ENCODE results near the gene OGFR. TPM values are rescaled to one million over a fixed set of nuclear protein-coding genes. Genes with fewer than 3 reads are reported as not detected.
A peak's percentile ranks its signal among the peaks of the same experiment; 100 is the strongest.

Gene OGFR
- total and polyA plus RNA-seq, 2 donors (not counting 1 experiment from before 2014, with no cell fraction given): 71.7 to 102 TPM

- Histone ChIP-seq H3K9me3 (ENCODE audit: control extremely low read depth in 1 of 3, control insufficient read depth in 2 of 3, insufficient read depth in 1 of 3, low read length in 2 of 3) (no peaks in the 10 kb centered on the region), H3K4me2 (replicated peaks; ENCODE audit: low read depth, low read length, poor library complexity, severe bottlenecking) (peak overlapping the region; percentile 82), H3K4me1 (ENCODE audit: control insufficient read depth in 2 of 2, insufficient read depth in 2 of 2, low read length in 2 of 2) (peaks cover 29 to 33% of the 10 kb centered on the region in 2 donors), H3K79me2 (ENCODE audit: control insufficient read depth, insufficient read depth, low read length) (no peaks in the 10 kb centered on the region), H4K20me1 (ENCODE audit: control insufficient read depth, insufficient read depth, low read length, poor library complexity, severe bottlenecking) (no peaks in the 10 kb centered on the region), H3K9ac (ENCODE audit: low read length) (no peak overlapping the region), H3K27ac (ENCODE audit: low read length in 2 of 2) (no peak overlapping the region), H2AFZ (ENCODE audit: insufficient read depth, low read depth, low read length, poor library complexity, severe bottlenecking) (no peak overlapping the region), H3K4me3 (ENCODE audit: control extremely low read depth in 1 of 5, extremely low read depth in 1 of 5, insufficient read depth in 1 of 5, low read depth in 2 of 5, low read length in 4 of 5) (no peak overlapping the region), H3K27me3 (replicated peaks in 1 of 4; ENCODE audit: control extremely low read depth in 1 of 4, control insufficient read depth in 3 of 4, insufficient read depth in 4 of 4, low read length in 3 of 4) (no peaks in the 10 kb centered on the region), H3K36me3 (replicated peaks in 1 of 2; ENCODE audit: control extremely low read depth in 1 of 2, control insufficient read depth in 1 of 2, extremely low read depth in 1 of 2, insufficient read depth in 2 of 2, low read length in 1 of 2) (no peaks in the 10 kb centered on the region)
- TF ChIP-seq CTCF (IDR thresholded peaks at IDR 0.05): no peak
- TF ChIP-seq EZH2 (IDR thresholded peaks at IDR 0.05; ENCODE audit: borderline replicate concordance, insufficient read depth, low read depth, low read length, poor library complexity, severe bottlenecking): no peak
- no peak overlapping the region for H3K4me3 Mint-ChIP-seq
- ChIA-PET CTCF (no interaction called here), POLR2A (no interaction called here)
- 94% methylated on average over 22 of the region's 22 CpGs for WGBS (ENCODE audit: insufficient coverage)
- intact Hi-C loops (cut with micrococcal nuclease): no loop called here
- H3K27ac Mint-ChIP-seq: no peak overlapping the region
- no peak for ATAC-seq (ENCODE audit: low read depth)
- H3K9me3 Mint-ChIP-seq (ENCODE audit: insufficient read depth): no peaks in the 10 kb centered on the region
- peak; percentile 16 for DNase-seq
- no peaks in the 10 kb centered on the region for H3K27me3 Mint-ChIP-seq
- H3K4me1 Mint-ChIP-seq: peaks cover 26% of the 10 kb centered on the region
Observed at GRCh38 chr20:62830821-62831220, 26.2 kb downstream of the OGFR start.

GRCh38 chr20:62831361-62831788 is 26.7 kb downstream of the OGFR start:
- Histone ChIP-seq H3K9me3 (ENCODE audit: control extremely low read depth in 1 of 3, control insufficient read depth in 2 of 3, insufficient read depth in 1 of 3, low read length in 2 of 3) (no peaks in the 10 kb centered on the region), H3K36me3 (replicated peaks in 1 of 2; ENCODE audit: control extremely low read depth in 1 of 2, control insufficient read depth in 1 of 2, extremely low read depth in 1 of 2, insufficient read depth in 2 of 2, low read length in 1 of 2) (no peaks in the 10 kb centered on the region), H3K27me3 (replicated peaks in 1 of 4; ENCODE audit: control extremely low read depth in 1 of 4, control insufficient read depth in 3 of 4, insufficient read depth in 4 of 4, low read length in 3 of 4) (no peaks in the 10 kb centered on the region), H4K20me1 (ENCODE audit: control insufficient read depth, insufficient read depth, low read length, poor library complexity, severe bottlenecking) (no peaks in the 10 kb centered on the region), H3K9ac (ENCODE audit: low read length) (no peak overlapping the region), H2AFZ (ENCODE audit: insufficient read depth, low read depth, low read length, poor library complexity, severe bottlenecking) (no peak overlapping the region), H3K4me2 (replicated peaks; ENCODE audit: low read depth, low read length, poor library complexity, severe bottlenecking) (peak overlapping the region; percentile 82), H3K79me2 (ENCODE audit: control insufficient read depth, insufficient read depth, low read length) (no peaks in the 10 kb centered on the region), H3K4me1 (ENCODE audit: control insufficient read depth in 2 of 2, insufficient read depth in 2 of 2, low read length in 2 of 2) (peaks cover 23 to 28% of the 10 kb centered on the region in 2 donors), H3K4me3 (ENCODE audit: control extremely low read depth in 1 of 5, extremely low read depth in 1 of 5, insufficient read depth in 1 of 5, low read depth in 2 of 5, low read length in 4 of 5) (no peak overlapping the region), H3K27ac (ENCODE audit: low read length in 2 of 2) (no peak overlapping the region)
- no peak for TF ChIP-seq CTCF (IDR thresholded peaks at IDR 0.05)
- no peak for TF ChIP-seq EZH2 (IDR thresholded peaks at IDR 0.05; ENCODE audit: borderline replicate concordance, insufficient read depth, low read depth, low read length, poor library complexity, severe bottlenecking)
- ChIA-PET CTCF (interaction anchor here (0.8 to 1.9 kb wide), 4 partner anchors 8 to 37 kb away, joined by 3 to 10 read pairs (median 4); no protein-coding TSS in a partner anchor), POLR2A (interaction anchor here (0.5 kb wide), 1 partner anchor 9 kb away, joined by 3 read pairs; no protein-coding TSS in a partner anchor)
- ATAC-seq (ENCODE audit: low read depth) (no peak), DNase-seq (no peak)
- intact Hi-C loops (cut with micrococcal nuclease): no loop called here
- Mint-ChIP-seq H3K4me1 (peaks cover 24% of the 10 kb centered on the region), H3K9me3 (ENCODE audit: insufficient read depth) (no peaks in the 10 kb centered on the region), H3K4me3 (peak overlapping the region; percentile 24), H3K27me3 (no peaks in the 10 kb centered on the region), H3K27ac (peak overlapping the region; percentile 59)
- WGBS (ENCODE audit: insufficient coverage): 93% methylated on average over 9 of the region's 10 CpGs

Data from B cell (primary cell).